Sigmoid colon (tissue), 3 donors: ENCODE results near the gene EGFL6.

ENCODE experiments used
- CTCF ChIP-seq, 4 experiments: fragments of 450-650 bp in 3 of 4; fragments of 200-600 bp in 1 of 4; IDR thresholded peaks; one replicate each; pipeline ENCODE4 v1.5.1; 2016 to 2019; ENCODE audit warnings: antibody characterized with exemption in 4 of 4, mild to moderate bottlenecking in 3 of 4, moderate library complexity in 2 of 4
- POLR2A ChIP-seq, 2 donors: fragments of 450-650 bp; IDR thresholded peaks; one replicate each; pipeline ENCODE4 v1.6.1; 2016; ENCODE audit warnings: antibody characterized with exemption in 2 of 2, mild to moderate bottlenecking in 2 of 2, moderate library complexity in 2 of 2

- TF ChIP-seq CTCF (IDR thresholded peaks at IDR 0.05) (no peak), POLR2A (IDR thresholded peaks at IDR 0.05) (no peak)
Measured at GRCh38 chrX:13538414-13538813, 31.0 kb upstream of the EGFL6 start.
